Measurements from ENCODE around the gene ATP2B2.

The ATP2B2 gene

GRCh38 chr3:10468613-10469354 lies 36.6 kb downstream of the ATP2B2 start:
- no peak for DNase-seq

- no peak for DNase-seq
Measured at GRCh38 chr3:10467904-10468612, 37.3 kb downstream of the ATP2B2 start.

GRCh38 chr3:10467204-10467603 lies 38.2 kb downstream of the ATP2B2 start:
- DNase-seq = no peak

- no peak for DNase-seq
Measured at GRCh38 chr3:10466186-10466585, 39.2 kb downstream of the ATP2B2 start.

- DNase-seq = no peak
Measured at GRCh38 chr3:10465161-10465560, 40.2 kb downstream of the ATP2B2 start.

GRCh38 chr3:10463533-10464434 lies 41.6 kb downstream of the ATP2B2 start:
- DNase-seq = no peak

- no peak for DNase-seq
Measured at GRCh38 chr3:10462641-10463532, 42.5 kb downstream of the ATP2B2 start.

- no peak for DNase-seq
Measured at GRCh38 chr3:10460951-10461545, 44.3 kb downstream of the ATP2B2 start.

- DNase-seq = peak; percentile 97
Measured at GRCh38 chr3:10459954-10460754, 45.2 kb downstream of the ATP2B2 start.

GRCh38 chr3:10457560-10457959 lies 47.8 kb downstream of the ATP2B2 start:
- no peak for DNase-seq

GRCh38 chr3:10456981-10457380 lies 48.4 kb downstream of the ATP2B2 start:
- no peak for DNase-seq

- DNase-seq = no peak
Measured at GRCh38 chr3:10455545-10455914, 49.9 kb downstream of the ATP2B2 start.

- no peak for DNase-seq
Measured at GRCh38 chr3:10454907-10455544, 50.4 kb downstream of the ATP2B2 start.

- DNase-seq = no peak
Measured at GRCh38 chr3:10453431-10454163, 51.8 kb downstream of the ATP2B2 start.

- DNase-seq = no peak
Measured at GRCh38 chr3:10450494-10451440, 54.6 kb downstream of the ATP2B2 start.

- no peak for DNase-seq
Measured at GRCh38 chr3:10449436-10449835, 56.0 kb downstream of the ATP2B2 start.

GRCh38 chr3:10448544-10448943 lies 56.8 kb downstream of the ATP2B2 start:
- DNase-seq = peak; percentile 41

- peak; percentile 28 for DNase-seq
Measured at GRCh38 chr3:10447527-10448260, 57.7 kb downstream of the ATP2B2 start.

Measured in islet precursor cell (in vitro differentiated cells).